H1 (cell line): ENCODE results near the gene PCDHB6. TPM values are rescaled to one million over a fixed set of nuclear protein-coding genes. Genes with fewer than 3 reads are reported as not detected.

Experiments
- CTCF ChIA-PET: fragments of 300-600 bp; sonication (Branson Sonifier 250); formaldehyde crosslinking; loops from one replicate; lab custom pipeline; 2021; ENCODE audit not compliant: partially characterized antibody; lab: Charles Lee
- POLR2A ChIA-PET: fragments of 300-600 bp; sonication (Branson Sonifier 250); formaldehyde crosslinking; loops from one replicate; lab custom pipeline; 2021; ENCODE audit warnings: inconsistent platforms; ENCODE audit not compliant: partially characterized antibody; lab: Charles Lee
- DNase-seq, 2 experiments: peaks; one replicate each; pipeline versions ENCODE4 v3.0.0 to v3.0.0-alpha.2; 2010 to 2022; ENCODE audit warnings: low spot score in 2 of 2, low read depth in 1 of 2, mixed read lengths in 1 of 2
- FAIRE-seq: peaks from 2 replicates; lab custom pipeline; 2011; peaks lifted over from hg19 to GRCh38; lab: Jason Lieb, UNC
- H2AFZ ChIP-seq: 2 replicates; pipeline ENCODE4 v1.8.1; 2012; ENCODE audit warnings: low read length, inconsistent platforms
- H2AK5ac ChIP-seq: 2 replicates; pipeline ENCODE4 v1.6.1; 2013; ENCODE audit warnings: low read depth, low read length
- H2BK120ac ChIP-seq: replicated peaks from 2 replicates; pipeline ENCODE3; 2013; ENCODE audit warnings: low read depth, low read length, inconsistent platforms
- H2BK12ac ChIP-seq: 2 replicates; pipeline ENCODE4 v1.6.1; 2013; ENCODE audit warnings: low read depth, low read length
- H2BK15ac ChIP-seq: 2 replicates; pipeline ENCODE4 v1.6.1; 2013; ENCODE audit warnings: low read length
- H2BK20ac ChIP-seq: 2 replicates; pipeline ENCODE4 v1.6.1; 2013; ENCODE audit warnings: low read length
- H2BK5ac ChIP-seq: 2 replicates; pipeline ENCODE4 v1.6.1; 2013; ENCODE audit warnings: low read depth, low read length
- H3K14ac ChIP-seq: 2 replicates; pipeline ENCODE4 v1.6.1; 2013; ENCODE audit warnings: inconsistent platforms; ENCODE audit not compliant: insufficient read length
- H3K18ac ChIP-seq: 2 replicates; pipeline ENCODE4 v1.6.1; 2013; ENCODE audit warnings: low read length; ENCODE audit errors: extremely low read depth
- H3K23ac ChIP-seq: 2 replicates; pipeline ENCODE4 v1.6.1; 2013; ENCODE audit warnings: inconsistent platforms; ENCODE audit not compliant: insufficient read length
- H3K23me2 ChIP-seq: 2 replicates; pipeline ENCODE4 v1.6.1; 2013; ENCODE audit warnings: low read depth, low read length
- H3K27ac ChIP-seq: 2 replicates; pipeline ENCODE4 v1.6.1; 2011; ENCODE audit warnings: low read depth, low read length, inconsistent platforms
- H3K27me3 ChIP-seq, 4 experiments: replicated peaks in 1 of 4; 1 replicate in 1 of 4; 2 replicates in 3 of 4; pipeline versions ENCODE4 v1.6.1 to v1.8.1; 2011 to 2013; ENCODE audit warnings: low read length in 3 of 4, mild to moderate bottlenecking in 3 of 4, inconsistent platforms in 2 of 4, mixed read lengths in 2 of 4, moderate library complexity in 1 of 4; ENCODE audit not compliant: control insufficient read depth in 3 of 4, insufficient read depth in 3 of 4; ENCODE audit errors: extremely low read depth in 1 of 4
- H3K36me3 ChIP-seq, 4 experiments: 2 replicates each; pipeline versions ENCODE4 v1.6.1 to v1.8.1; 2011 to 2013; ENCODE audit warnings: mild to moderate bottlenecking in 4 of 4, low read length in 3 of 4, moderate library complexity in 2 of 4, control low read depth in 1 of 4, inconsistent platforms in 1 of 4; ENCODE audit not compliant: insufficient read depth in 4 of 4, control insufficient read depth in 2 of 4
- H3K4ac ChIP-seq: replicated peaks from 2 replicates; pipeline ENCODE3; 2013; ENCODE audit warnings: low read length, low read depth, mixed read lengths, inconsistent platforms; ENCODE audit not compliant: insufficient read length
- H3K4me1 ChIP-seq, 4 experiments: replicated peaks in 1 of 4; 1 replicate in 1 of 4; 2 replicates in 3 of 4; pipeline versions ENCODE4 v1.6.1 to v1.8.1; 2011 to 2013; ENCODE audit warnings: low read length in 3 of 4, inconsistent platforms in 2 of 4, mixed read lengths in 1 of 4; ENCODE audit not compliant: insufficient read depth in 4 of 4, control insufficient read depth in 3 of 4
- H3K4me2 ChIP-seq, 2 experiments: 2 replicates each; pipeline versions ENCODE4 v1.6.1 to v1.8.1; 2011 to 2013; ENCODE audit warnings: low read depth in 2 of 2, low read length in 2 of 2, control low read depth in 1 of 2, inconsistent platforms in 1 of 2, mild to moderate bottlenecking in 1 of 2; ENCODE audit not compliant: insufficient read depth in 1 of 2
- H3K4me3 ChIP-seq, 4 experiments: fragments of 200-600, 300-600 bp in 1 of 4; sonication (generic), shearing (Covaris generic), sonication (Bioruptor Twin) in 1 of 4; 2 replicates each; pipeline versions ENCODE4 v1.5.1 to v1.8.1; 2011 to 2016; ENCODE audit warnings: low read length in 4 of 4, low read depth in 3 of 4, control low read depth in 2 of 4, inconsistent platforms in 2 of 4, mild to moderate bottlenecking in 2 of 4, mixed read lengths in 1 of 4, moderate library complexity in 1 of 4; ENCODE audit not compliant: insufficient read depth in 2 of 4; ENCODE audit errors: extremely low read depth in 1 of 4
- H3K56ac ChIP-seq: replicated peaks from 2 replicates; pipeline ENCODE3; 2013; ENCODE audit warnings: low read depth, mild to moderate bottlenecking, mixed read lengths, low read length, inconsistent platforms; ENCODE audit not compliant: insufficient read length
- H3K79me1 ChIP-seq: 2 replicates; pipeline ENCODE4 v1.6.1; 2013; ENCODE audit warnings: low read depth, low read length, control low read depth
- H3K79me2 ChIP-seq, 2 experiments: 2 replicates each; pipeline versions ENCODE4 v1.6.1 to v1.8.1; 2012 to 2013; ENCODE audit warnings: low read length in 2 of 2, mild to moderate bottlenecking in 2 of 2, inconsistent platforms in 1 of 2; ENCODE audit not compliant: insufficient read depth in 2 of 2, control insufficient read depth in 1 of 2
- H3K9ac ChIP-seq, 4 experiments: replicated peaks in 1 of 4; 1 replicate in 1 of 4; 2 replicates in 3 of 4; pipeline versions ENCODE4 v1.6.1 to v1.8.1; 2011 to 2013; ENCODE audit warnings: low read depth in 3 of 4, low read length in 3 of 4, control low read depth in 2 of 4, mild to moderate bottlenecking in 2 of 4, moderate library complexity in 2 of 4, inconsistent platforms in 1 of 4; ENCODE audit errors: extremely low read depth in 1 of 4
- H3K9me3 ChIP-seq, 2 experiments: 2 replicates each; pipeline versions ENCODE4 v1.6.1 to v1.8.1; 2012 to 2013; ENCODE audit warnings: mild to moderate bottlenecking in 2 of 2, moderate library complexity in 2 of 2, control low read depth in 1 of 2, inconsistent platforms in 1 of 2, low read depth in 1 of 2, low read length in 1 of 2, mixed read lengths in 1 of 2; ENCODE audit not compliant: insufficient read depth in 2 of 2
- H4K20me1 ChIP-seq, 2 experiments: replicated peaks in 1 of 2; 2 replicates each; pipeline versions ENCODE3 to v1.8.1; 2011 to 2013; ENCODE audit warnings: inconsistent platforms in 2 of 2, low read length in 2 of 2, mild to moderate bottlenecking in 1 of 2; ENCODE audit not compliant: insufficient read depth in 2 of 2, control insufficient read depth in 1 of 2
- H4K5ac ChIP-seq: 2 replicates; pipeline ENCODE4 v1.6.1; 2013; ENCODE audit warnings: low read length, low read depth, mixed read lengths, inconsistent platforms; ENCODE audit not compliant: insufficient read length
- H4K8ac ChIP-seq: 2 replicates; pipeline ENCODE4 v1.8.0; 2013; ENCODE audit warnings: mild to moderate bottlenecking, moderate library complexity, low read length, inconsistent platforms; ENCODE audit not compliant: insufficient read depth; ENCODE audit errors: extremely low read depth
- H4K91ac ChIP-seq: replicated peaks from 2 replicates; pipeline ENCODE3; 2013; ENCODE audit warnings: low read length, mixed read lengths, inconsistent platforms; ENCODE audit not compliant: insufficient read length
- BCL11A ChIP-seq, 2 experiments: IDR thresholded peaks; one replicate each; pipeline ENCODE4 v1.6.1; 2011; ENCODE audit warnings: low read depth in 2 of 2, low read length in 2 of 2, mild to moderate bottlenecking in 2 of 2
- CHD1 ChIP-seq: IDR thresholded peaks from 2 replicates; pipeline ENCODE4 v1.6.1; 2012; ENCODE audit warnings: low read depth, low read length, improper control_type of control experiment
- EP300 ChIP-seq, 2 experiments: IDR thresholded peaks; 1 replicate in 1 of 2; 2 replicates in 1 of 2; pipeline ENCODE4 v1.6.1; 2011 to 2012; ENCODE audit warnings: low read depth in 2 of 2, low read length in 2 of 2, mild to moderate bottlenecking in 2 of 2, borderline replicate concordance in 1 of 2, inconsistent platforms in 1 of 2, moderate library complexity in 1 of 2
- NRF1 ChIP-seq: IDR thresholded peaks from 2 replicates; pipeline ENCODE4 v1.6.1; 2011; ENCODE audit warnings: mild to moderate bottlenecking, low read depth, low read length, improper control_type of control experiment
- POLR2AphosphoS5 ChIP-seq: IDR thresholded peaks from 2 replicates; pipeline ENCODE4 v1.6.1; 2011; ENCODE audit warnings: low read depth, low read length
- POU5F1 ChIP-seq: IDR thresholded peaks from 2 replicates; pipeline ENCODE4 v1.6.1; 2011; ENCODE audit warnings: low read depth, mild to moderate bottlenecking, low read length, moderate library complexity
- SUZ12 ChIP-seq: fragments of 200-600 bp; sonication (generic); IDR thresholded peaks from 2 replicates; pipeline ENCODE4 v1.6.1; 2012; ENCODE audit warnings: mild to moderate bottlenecking, inconsistent platforms, low read length, moderate library complexity, mixed read lengths
- TAF1 ChIP-seq: IDR thresholded peaks from 2 replicates; pipeline ENCODE4 v1.6.1; 2011; ENCODE audit warnings: mild to moderate bottlenecking, low read depth, low read length
- TCF12 ChIP-seq: IDR thresholded peaks from 2 replicates; pipeline ENCODE4 v1.6.1; 2011; ENCODE audit warnings: low read depth, mild to moderate bottlenecking, low read length
- TEAD4 ChIP-seq: IDR thresholded peaks from 2 replicates; pipeline ENCODE4 v1.6.1; 2012; ENCODE audit warnings: low read depth, low read length, inconsistent platforms, mixed read lengths
- YY1 ChIP-seq: IDR thresholded peaks from 2 replicates; pipeline ENCODE4 v1.6.1; 2011; ENCODE audit warnings: low read depth, mild to moderate bottlenecking, low read length
- WGBS, 2 experiments: shearing (Covaris generic) in 1 of 2; methylation state at CpG; one replicate each; pipeline versions ENCODE4 v1.1.6 to v1.1.7; 2013 to 2015; ENCODE audit warnings: low lambda C conversion rate in 2 of 2, mixed read lengths in 2 of 2, inconsistent platforms in 1 of 2, low coverage in 1 of 2, missing lambda C conversion rate in 1 of 2; ENCODE audit not compliant: insufficient replicate concordance in 2 of 2, insufficient coverage in 1 of 2, insufficient read length in 1 of 2; ENCODE audit errors: extremely low coverage in 1 of 2, missing lambda C conversion rate in 1 of 2; 5-methylcytosine and 5-hydroxymethylcytosine counted together
- polyA plus RNA-seq, 7 experiments: library from polyadenylated mRNA; depleted of rRNA in 3 of 7; stranded (reverse) in 5 of 7; unstranded in 2 of 7; fragments of >200 nt in 5 of 7; fragments of 200-250 nt in 2 of 7; gene quantifications; 1 replicate in 5 of 7; 2 replicates in 1 of 7; 4 replicates in 1 of 7; pipeline versions ENCODE4 v1.2.1 to v1.2.3, GENCODE V29; 2011 to 2013; ENCODE audit warnings: missing spikeins in 2 of 7, mixed read lengths in 2 of 7
- total RNA-seq: library from RNA; stranded (reverse); fragmentation: NEBNext Ultra II Directional; extraction: Animal tissue kit (Norgen Biotek cat#: 25700); gene quantifications from 2 replicates; pipeline ENCODE4 v1.2.1, GENCODE V29; 2021

The PCDHB6 gene
- total and polyA plus RNA-seq, 2 of the 8 experiments (the other 6 are each of a cell fraction or from before 2014, with no cell fraction given), result 0.28 to 0.29 TPM

DNA sequence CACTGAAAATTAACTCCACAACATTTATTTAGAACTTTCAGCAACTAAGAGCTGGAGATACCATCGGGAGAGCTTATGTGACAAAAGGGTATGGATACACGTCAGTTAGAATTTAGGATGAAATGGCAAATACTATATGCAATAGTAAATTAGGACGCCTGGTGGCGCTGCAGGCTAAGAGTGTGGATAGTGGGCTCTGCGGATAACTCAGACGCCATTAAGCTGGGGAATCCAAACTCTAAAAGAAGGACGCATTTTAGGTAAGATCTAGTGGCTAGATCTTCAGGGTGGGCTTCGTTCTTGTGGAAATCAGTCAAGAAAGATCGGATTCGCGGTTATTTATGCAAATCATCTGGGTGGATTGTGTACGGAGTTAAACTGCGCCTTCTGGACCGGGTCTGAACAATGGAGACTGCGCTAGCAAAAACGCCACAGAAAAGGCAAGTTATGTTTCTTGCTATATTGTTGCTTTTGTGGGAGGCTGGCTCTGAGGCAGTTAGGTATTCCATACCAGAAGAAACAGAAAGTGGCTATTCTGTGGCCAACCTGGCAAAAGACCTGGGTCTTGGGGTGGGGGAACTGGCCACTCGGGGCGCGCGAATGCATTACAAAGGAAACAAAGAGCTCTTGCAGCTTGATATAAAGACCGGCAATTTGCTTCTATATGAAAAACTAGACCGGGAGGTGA lies 14.7 kb upstream of the PCDHB6 start, which contains the start of gene PCDHB5:
Gene PCDHB5, plus strand, starts transcription at position 177 of the 688 bp plus-strand sequence. Its CDS starts 229 bp downstream, at position 406.
- H3K56ac ChIP-seq, result no peak within 1 kb of the TSS
- no peaks in the 10 kb centered on the region for H3K79me1 ChIP-seq
- peak within 1 kb of the TSS; percentile 2 for H4K91ac ChIP-seq
- H4K5ac ChIP-seq, result peak within 1 kb of the TSS; percentile 78
- H2BK5ac ChIP-seq, result peak within 1 kb of the TSS; percentile 76; the same call in 1 of the 2 replicates
- peak within 1 kb of the TSS; percentile 69; the same call in 1 of the 2 replicates for H2BK12ac ChIP-seq
- peak within 1 kb of the TSS in 3 of 4 experiments; percentile 80 to 98 (median 84); a peak in 6 of 7 replicates for H3K9ac ChIP-seq
- H3K18ac ChIP-seq, result peak within 1 kb of the TSS; percentile 55
- H3K23me2 ChIP-seq, result 0 out of 2 replicates have a peak, but pooled peaks cover 2% of the 10 kb centered on the region
- no peak within 1 kb of the TSS for H3K4ac ChIP-seq
- no peaks in the 10 kb centered on the region for H3K4me1 ChIP-seq
- no peak within 1 kb of the TSS for H2BK20ac ChIP-seq
- CTCF ChIA-PET, result interaction anchor here (0.6 to 2.4 kb wide), 51 partner anchors 9 to 429 kb away, joined by 3 to 29 read pairs (median 5); partner anchors contain the start of genes PCDHB10, PCDHB11, PCDHB12 and PCDHB14
- peak within 1 kb of the TSS; percentile 40; the same call in 1 of the 2 replicates for H2AK5ac ChIP-seq
- peak within 1 kb of the TSS; percentile 76; the same call in 1 of the 2 replicates for H2AFZ ChIP-seq
- no peaks in the 10 kb centered on the region for H3K27me3 ChIP-seq
- H3K36me3 ChIP-seq, result peaks cover 0 to 12% (median 3%) of the 10 kb centered on the region in 4 experiments; a peak in 3 of 8 replicates
- DNase-seq (peak in 1 of 2 experiments; percentile 86), FAIRE-seq (peak; percentile 65)
- H4K20me1 ChIP-seq, result no peaks in the 10 kb centered on the region
- H2BK120ac ChIP-seq, result peak within 1 kb of the TSS; percentile 37
- peak within 1 kb of the TSS; percentile 56 to 67 for H3K4me2 ChIP-seq
- peak within 1 kb of the TSS; percentile 60 to 98 (median 64) for H3K4me3 ChIP-seq
- WGBS, 2 experiments, result 49% methylated on average over 22 of the region's 22 CpGs; no CpG with 5 or more reads in 1 of the 2 experiments
- H3K23ac ChIP-seq, result no peak within 1 kb of the TSS
- H2BK15ac ChIP-seq, result no peak within 1 kb of the TSS
- peaks cover 20 to 31% of the 10 kb centered on the region in 2 experiments for H3K9me3 ChIP-seq
- POLR2A ChIA-PET, result interaction anchor here (0.7 to 1.8 kb wide), 11 partner anchors 8 to 185 kb away, joined by 3 to 11 read pairs (median 4); partner anchors contain the start of genes PCDHB10, PCDHB16, PCDHB2 and PCDHB4
- H3K14ac ChIP-seq, result no peak within 1 kb of the TSS
- peak within 1 kb of the TSS; percentile 70 for H3K27ac ChIP-seq
- no peaks in the 10 kb centered on the region for H3K79me2 ChIP-seq
- peak within 1 kb of the TSS; percentile 30; the same call in 1 of the 2 replicates for H4K8ac ChIP-seq
- TF ChIP-seq POU5F1 (no peak; the same call in 1 of the 2 replicates), SUZ12 (no peak), TAF1 (peak; percentile 45; the same call in 1 of the 2 replicates), TEAD4 (no peak), NRF1 (no peak), POLR2AphosphoS5 (0 out of 2 replicates have a peak, but pooled peaks have one; percentile 35), TCF12 (no peak), BCL11A (IDR thresholded peaks at IDR 0.05; ENCODE audit: low read depth in 2 of 2, low read length in 2 of 2) (no peak), CHD1 (no peak), YY1 (peak; percentile 94), EP300 (IDR thresholded peaks at IDR 0.05; ENCODE audit: borderline replicate concordance in 1 of 2, low read depth in 2 of 2, low read length in 2 of 2) (no peak)
